Measurements from ENCODE around the gene KCNT2.
"Not testable (repeated sequence)": the region's sequence is repeated elsewhere in the genome, so short reads cannot be mapped to it uniquely, and the experiment has no call there.

The KCNT2 gene

GRCh38 chr1:196608390-196609369, at the start of gene KCNT2:
Gene KCNT2, minus strand, starts transcription at chr1:196608440. Its CDS starts 131 bp downstream, at chr1:196608309.
- DNase-seq, result no peak

- no peak for DNase-seq
Observed at GRCh38 chr1:196655494-196655893, 47.3 kb upstream of the KCNT2 start.

- no peak for DNase-seq
Observed at GRCh38 chr1:196655071-196655470, 46.8 kb upstream of the KCNT2 start.

- DNase-seq, result no peak
Observed at GRCh38 chr1:196654271-196654670, 46.0 kb upstream of the KCNT2 start.

- peak; percentile 83 for DNase-seq
Observed at GRCh38 chr1:196651637-196652215, 43.5 kb upstream of the KCNT2 start, which contains the start of gene CFH. Gene CFH, plus strand, starts transcription at chr1:196652043. Its CDS starts 75 bp downstream, at chr1:196652118.

- DNase-seq, result no peak
Observed at GRCh38 chr1:196651079-196651478, 42.8 kb upstream of the KCNT2 start.

GRCh38 chr1:196650403-196650802, 42.2 kb upstream of the KCNT2 start:
- no peak for DNase-seq

GRCh38 chr1:196649990-196650389, 41.8 kb upstream of the KCNT2 start:
- DNase-seq, result no peak

GRCh38 chr1:196640976-196641375, 32.7 kb upstream of the KCNT2 start:
- no peak for DNase-seq

- not testable (repeated sequence) for DNase-seq
Observed at GRCh38 chr1:196639291-196639690, 31.1 kb upstream of the KCNT2 start.

GRCh38 chr1:196638466-196638865, 30.2 kb upstream of the KCNT2 start:
- no peak for DNase-seq

GRCh38 chr1:196637606-196638005, 29.4 kb upstream of the KCNT2 start:
- DNase-seq, result no peak

GRCh38 chr1:196628838-196629237, 20.6 kb upstream of the KCNT2 start:
- DNase-seq, result no peak

GRCh38 chr1:196623079-196623478, 14.8 kb upstream of the KCNT2 start:
- DNase-seq, result no peak

GRCh38 chr1:196619721-196620120, 11.5 kb upstream of the KCNT2 start:
- no peak for DNase-seq

GRCh38 chr1:196611873-196612272, 3.6 kb upstream of the KCNT2 start:
- DNase-seq, result no peak

GRCh38 chr1:196609370-196609737, 1.1 kb upstream of the KCNT2 start:
- no peak for DNase-seq

GRCh38 chr1:196607981-196608380, 259 bp downstream of the KCNT2 start:
- DNase-seq, result no peak

- DNase-seq, result no peak
Observed at GRCh38 chr1:196603651-196604050, 4.6 kb downstream of the KCNT2 start.

- no peak for DNase-seq
Observed at GRCh38 chr1:196598942-196599748, 9.1 kb downstream of the KCNT2 start.

GRCh38 chr1:196594700-196595099, 13.5 kb downstream of the KCNT2 start:
- no peak for DNase-seq

GRCh38 chr1:196593955-196594354, 14.3 kb downstream of the KCNT2 start:
- no peak for DNase-seq

- DNase-seq, result no peak
Observed at GRCh38 chr1:196590959-196591358, 17.3 kb downstream of the KCNT2 start.

All from MV-4-11 (cell line).